K562 (cell line): ENCODE data around the gene RNF43. TPM values are rescaled to one million over a fixed set of nuclear protein-coding genes. Genes with fewer than 3 reads are reported as not detected.

Source experiments
- ATAC-seq: fragments of 200-7000 bp; cut with Tn5 transposase; 3 replicates; pipeline ENCODE4 v1.9.1; 2020; ENCODE audit warnings: moderate library complexity
- BruUV-seq: library from RNA; stranded (reverse); fragments of 400-500 nt; replicated peaks from 2 replicates; lab custom pipeline; 2021; lab: Mats Ljungman, UMichigan
- CTCF ChIA-PET: fragments of 300-600 bp; formaldehyde crosslinking; extraction: SDS; loops from one replicate; lab custom pipeline; 2021; ENCODE audit warnings: low intra/inter-chr PET ratio; lab: Yijun Ruan, JAX
- POLR2A ChIA-PET: fragments of 300-600, 350-650 bp; sonication (Branson Sonifier 250); formaldehyde crosslinking; extraction: SDS; loops from one replicate; lab custom pipeline; 2021; ENCODE audit warnings: antibody characterized with exemption, inconsistent platforms; lab: Yijun Ruan, JAX
- DNase-seq, 4 experiments: peaks; one replicate each; pipeline versions ENCODE4 v3.0.0 to v3.0.0-alpha.2; 2011 to 2018; ENCODE audit warnings: low spot score in 3 of 4, mixed read lengths in 3 of 4; ENCODE audit errors: extremely low read depth in 1 of 4
- FAIRE-seq: peaks from 2 replicates; lab custom pipeline; 2011; peaks lifted over from hg19 to GRCh38; lab: Jason Lieb, UNC
- H2AFZ ChIP-seq: 2 replicates; pipeline ENCODE4 v1.6.0; 2011; ENCODE audit warnings: low read depth, low read length, control low read depth, inconsistent platforms
- H3K27ac ChIP-seq: fragments of 200-600 bp; 3 replicates; pipeline ENCODE4 v1.8.0; 2011; ENCODE audit warnings: low read depth, mild to moderate bottlenecking, control low read depth, inconsistent platforms, low read length, moderate library complexity, mixed read lengths; ENCODE audit errors: extremely low read depth
- H3K27me3 ChIP-seq, 2 experiments: fragments of 300-600 bp in 1 of 2; 2 replicates in 1 of 2; 3 replicates in 1 of 2; pipeline versions ENCODE4 v1.6.0 to v1.8.0; 2011; ENCODE audit warnings: inconsistent platforms in 2 of 2, low read length in 2 of 2, mild to moderate bottlenecking in 1 of 2, mixed read lengths in 1 of 2, moderate library complexity in 1 of 2; ENCODE audit not compliant: control insufficient read depth in 2 of 2, insufficient read depth in 2 of 2
- H3K36me3 ChIP-seq: fragments of 300-600 bp; 3 replicates; pipeline ENCODE4 v1.8.0; 2011; ENCODE audit warnings: mild to moderate bottlenecking, low read length, inconsistent platforms; ENCODE audit not compliant: control insufficient read depth, insufficient read depth
- H3K4me1 ChIP-seq, 2 experiments: fragments of 200-600 bp in 1 of 2; replicated peaks in 1 of 2; 2 replicates in 1 of 2; 3 replicates in 1 of 2; pipeline versions ENCODE4 v1.5.1 to v1.8.0; 2011; ENCODE audit warnings: inconsistent platforms in 2 of 2, low read length in 2 of 2, mild to moderate bottlenecking in 1 of 2, mixed read lengths in 1 of 2, moderate library complexity in 1 of 2; ENCODE audit not compliant: control insufficient read depth in 2 of 2, insufficient read depth in 2 of 2
- H3K4me2 ChIP-seq: 2 replicates; pipeline ENCODE4 v1.6.1; 2011; ENCODE audit warnings: low read length, control low read depth, inconsistent platforms, mixed read lengths; ENCODE audit not compliant: insufficient read depth
- H3K4me3 ChIP-seq: fragments of 200-600 bp; sonication (generic), shearing (Covaris generic); 2 replicates; pipeline ENCODE4 v1.5.1; 2016; ENCODE audit warnings: control low read depth, inconsistent platforms
- H3K79me2 ChIP-seq: fragments of 200-600 bp; 3 replicates; pipeline ENCODE4 v1.8.0; 2011; ENCODE audit warnings: low read length, inconsistent platforms; ENCODE audit not compliant: control insufficient read depth, insufficient read depth
- H3K9ac ChIP-seq, 2 experiments: 2 replicates each; pipeline versions ENCODE4 v1.6.0 to v1.6.1; 2011; ENCODE audit warnings: low read depth in 2 of 2, low read length in 2 of 2, control low read depth in 1 of 2, inconsistent platforms in 1 of 2, mild to moderate bottlenecking in 1 of 2, mixed read lengths in 1 of 2; ENCODE audit not compliant: insufficient read depth in 1 of 2
- H3K9me1 ChIP-seq: one replicate; pipeline ENCODE4 v1.6.0; 2011; ENCODE audit warnings: inconsistent platforms, mild to moderate bottlenecking, low read length, moderate library complexity; ENCODE audit not compliant: control insufficient read depth, insufficient read depth
- H3K9me3 ChIP-seq: replicated peaks from 2 replicates; pipeline ENCODE4 v1.5.1; 2011; ENCODE audit warnings: low read depth, low read length, inconsistent platforms; ENCODE audit not compliant: control insufficient read depth, insufficient read depth
- H4K20me1 ChIP-seq: replicated peaks from 2 replicates; pipeline ENCODE4 v1.6.1; 2011; ENCODE audit warnings: low read length, inconsistent platforms, mixed read lengths; ENCODE audit not compliant: control insufficient read depth, insufficient read depth
- CGGBP1 ChIP-seq: fragments of 250-450 bp; sonication (Bioruptor Pico); IDR thresholded peaks from 2 replicates; pipeline ENCODE4 v1.9.0; 2021; ENCODE audit warnings: mild to moderate bottlenecking
- ETV5 ChIP-seq: sonication (generic); formaldehyde crosslinking; IDR thresholded peaks from 2 replicates; pipeline ENCODE4 v1.4.0; 2020; ENCODE audit warnings: low read depth, mild to moderate bottlenecking, missing genetic modification reagents
- FOSL1 ChIP-seq: fragments of 200-800 bp; sonication (Bioruptor generic); conservative IDR thresholded peaks from 2 replicates; pipeline ENCODE4 v1.6.1; 2016; ENCODE audit warnings: missing genetic modification characterization, missing compliant biosample characterization
- FOXM1 ChIP-seq, 2 experiments: fragments of 450-650 bp in 1 of 2; sonication (generic) in 1 of 2; formaldehyde crosslinking in 1 of 2; IDR thresholded peaks; 2 replicates each; pipeline versions ENCODE4 v1.6.1 to v1.9.0; 2017 to 2022; ENCODE audit warnings: low read depth in 2 of 2, mild to moderate bottlenecking in 2 of 2, missing genetic modification reagents in 1 of 2, moderate library complexity in 1 of 2
- HMBOX1 ChIP-seq: sonication (generic); IDR thresholded peaks from 2 replicates; pipeline ENCODE4 v1.6.1; 2016
- MEIS2 ChIP-seq: fragments of 450-650 bp; IDR thresholded peaks from 2 replicates; pipeline ENCODE4 v1.6.1; 2014; ENCODE audit warnings: mild to moderate bottlenecking; ENCODE audit not compliant: partially characterized antibody
- MTA2 ChIP-seq: fragments of 450-650 bp; IDR thresholded peaks from 2 replicates; pipeline ENCODE4 v1.6.1; 2016; ENCODE audit warnings: low read depth
- NKRF ChIP-seq: fragments of 450-650 bp; IDR thresholded peaks from 2 replicates; pipeline ENCODE4 v1.6.1; 2016; ENCODE audit warnings: borderline replicate concordance
- PKNOX1 ChIP-seq: fragments of 450-650 bp; IDR thresholded peaks from 2 replicates; pipeline ENCODE4 v1.6.1; 2016
- SIN3A ChIP-seq, 2 experiments: fragments of 150-350 bp in 1 of 2; IDR thresholded peaks; 2 replicates each; pipeline ENCODE4 v1.6.1; 2011 to 2016; ENCODE audit warnings: borderline replicate concordance in 2 of 2, low read depth in 2 of 2, low read length in 2 of 2, mild to moderate bottlenecking in 2 of 2, moderate library complexity in 2 of 2; ENCODE audit not compliant: control insufficient read depth in 1 of 2
- SMARCA4 ChIP-seq: fragments of 450-650 bp; IDR thresholded peaks from 2 replicates; pipeline ENCODE4 v1.6.1; 2016
- ZNF766 ChIP-seq: fragments of 200-800 bp; sonication (Bioruptor generic); conservative IDR thresholded peaks from 2 replicates; pipeline ENCODE4 v1.6.1; 2016; ENCODE audit warnings: missing genetic modification characterization, missing compliant biosample characterization
- whole genome bisulfite sequencing: fragments of 100-300 bp; shearing (Covaris generic); methylation state at CpG from one replicate; pipeline ENCODE4 v1.1.6; 2016; ENCODE audit warnings: low coverage, mixed read lengths; ENCODE audit not compliant: insufficient coverage; ENCODE audit errors: missing lambda C conversion rate; 5-methylcytosine and 5-hydroxymethylcytosine counted together
- in situ Hi-C: fragments of 300-500 bp; cut with MboI; formaldehyde crosslinking; loops from 4 replicates; pipeline ENCODE4 v1.15.0; 2018; ENCODE audit warnings: inconsistent platforms, mixed read lengths
- intact Hi-C: fragments of 100-400 bp; cut with micrococcal nuclease; formaldehyde crosslinking; loops from 2 replicates; pipeline ENCODE4 v1.14.2; 2022
- polyA plus RNA-seq, 8 experiments: library from polyadenylated mRNA; depleted of rRNA in 4 of 8; stranded (reverse) in 5 of 8; unstranded in 3 of 8; fragments of >200 nt; fragmentation: Nextera tagmentation in 2 of 8; fragmentation: Illumina TruSeq in 1 of 8; extraction: Ambion mirVana in 2 of 8; extraction: Trizol in 1 of 8; gene quantifications; 2 replicates each; pipeline versions ENCODE4 v1.2.1 to v1.2.3, GENCODE V29; 2011 to 2014; ENCODE audit warnings: inconsistent platforms in 1 of 8, missing spikeins in 1 of 8
- total RNA-seq, 7 experiments: library from RNA; depleted of rRNA in 6 of 7; stranded (reverse); fragments of >200 nt in 6 of 7; fragmentation: Illumina TruSeq in 2 of 7; extraction: Trizol in 2 of 7; gene quantifications; 2 replicates each; pipeline versions ENCODE4 v1.2.1 to v1.2.3, GENCODE V29; 2011 to 2021; ENCODE audit warnings: low replicate concordance in 1 of 7

Gene RNF43
- total and polyA plus RNA-seq, 9 of the 15 experiments (the other 6 are each of a cell fraction or from before 2014, with no cell fraction given): 0.29 to 2.7 (median 1.4) TPM

GRCh38 chr17:58390884-58391283 is 26.4 kb downstream of the RNF43 start (continued):
- no peak for TF ChIP-seq FOXM1 (IDR thresholded peaks at IDR 0.05; ENCODE audit: low read depth)
- TF ChIP-seq FOXM1 (CRISPR knock-in tag; IDR thresholded peaks at IDR 0.05; ENCODE audit: low read depth): no peak
- TF ChIP-seq CGGBP1 (CRISPR knock-in tag): no peak
- no peak for TF ChIP-seq NKRF
- no peak for TF ChIP-seq MTA2
- 0 out of 2 replicates have a peak, but pooled peaks have one; percentile 6 for TF ChIP-seq FOSL1 (tag)

- CTCF ChIA-PET: no interaction called here
- H3K4me1 ChIP-seq: peaks cover 26 to 60% of the 10 kb centered on the region in 2 experiments
- in situ Hi-C loops: no loop called here
- peak; percentile 20 for TF ChIP-seq HMBOX1
- peak; percentile 10 for TF ChIP-seq MEIS2
- peak; percentile 41; the same call in 1 of the 2 replicates for TF ChIP-seq SMARCA4
- peak; percentile 58; the same call in 1 of the 2 replicates for TF ChIP-seq ZNF766 (CRISPR knock-in tag)
- 0 out of 2 replicates have a peak, but pooled peaks have one; percentile 16 for TF ChIP-seq ETV5 (CRISPR knock-in tag)
- TF ChIP-seq SIN3A (IDR thresholded peaks at IDR 0.05; ENCODE audit: borderline replicate concordance in 2 of 2, control insufficient read depth in 1 of 2, low read depth in 2 of 2, low read length in 2 of 2): no peak
- peak; percentile 28; the same call in 1 of the 2 replicates for TF ChIP-seq PKNOX1
Observed at GRCh38 chr17:58388302-58389190, 28.8 kb downstream of the RNF43 start.

More at GRCh38 chr17:58388302-58389190, 28.8 kb downstream of the RNF43 start:
- no peaks in the 10 kb centered on the region for H3K27me3 ChIP-seq
- H3K9ac ChIP-seq: peak overlapping the region in 1 of 2 experiments; percentile 17; a peak in 2 of 4 replicates
- intact Hi-C loops: loop anchor here (1.0 kb wide), 1 partner anchor 29 kb away; the partner anchor contains the start of gene RNF43
- H3K27ac ChIP-seq: peak overlapping the region; percentile 64
- H3K36me3 ChIP-seq: no peaks in the 10 kb centered on the region
- H3K9me1 ChIP-seq: no peaks in the 10 kb centered on the region
- 11% methylated on average over 3 of the region's 3 CpGs for WGBS
- BruUV-seq: no TSS peak
- H3K9me3 ChIP-seq: no peaks in the 10 kb centered on the region; the same call in 1 of the 2 replicates
- no peak overlapping the region for H3K4me3 ChIP-seq
- ATAC-seq: peak; percentile 39
- peak; percentile 76 for FAIRE-seq
- H4K20me1 ChIP-seq: no peaks in the 10 kb centered on the region
- no peaks in the 10 kb centered on the region; the same call in 2 of the 3 replicates for H3K79me2 ChIP-seq
- H3K4me2 ChIP-seq: peak overlapping the region; percentile 63
- no peak for DNase-seq
- POLR2A ChIA-PET: interaction anchor here (0.6 to 4.7 kb wide), 10 partner anchors 9 to 57 kb away, joined by 3 to 34 read pairs (median 4); partner anchors contain the start of gene SUPT4H1
- peak overlapping the region; percentile 38 for H2AFZ ChIP-seq
